Prostate gland (tissue), 2 donors: ENCODE data around the gene SEPHS1. TPM values are rescaled to one million over a fixed set of nuclear protein-coding genes. Genes with fewer than 3 reads are reported as not detected.

ENCODE experiments used
- DNase-seq: peaks from one replicate; pipeline ENCODE4 v3.0.0-alpha.2; 2019; ENCODE audit warnings: low spot score
- H3K27ac ChIP-seq, 2 donors: fragments of 200-600 bp; sonication (generic); 2 replicates each; pipeline ENCODE4 v1.5.1; 2017 to 2019
- H3K27me3 ChIP-seq: fragments of 200-600 bp; sonication (generic); replicated peaks from 2 replicates; pipeline ENCODE4 v1.5.1; 2019; ENCODE audit not compliant: insufficient read depth
- H3K36me3 ChIP-seq, 2 donors: fragments of 200-600 bp; sonication (generic); 1 replicate in 1 of 2; 2 replicates in 1 of 2; pipeline versions ENCODE4 v1.5.1 to v1.8.1; 2017 to 2019
- H3K4me1 ChIP-seq: fragments of 200-600 bp; sonication (generic); replicated peaks from 2 replicates; pipeline ENCODE4 v1.5.1; 2019
- H3K4me3 ChIP-seq, 2 donors: fragments of 200-600 bp; sonication (generic); 2 replicates each; pipeline ENCODE4 v1.5.1; 2017 to 2019
- H3K9me3 ChIP-seq: fragments of 200-600 bp; sonication (generic); 2 replicates; pipeline ENCODE4 v1.5.1; 2017
- CTCF ChIP-seq, 4 experiments: fragments of 200-600 bp in 2 of 4; fragments of 450-650 bp in 2 of 4; sonication (generic) in 2 of 4; IDR thresholded peaks; 1 replicate in 3 of 4; 2 replicates in 1 of 4; pipeline ENCODE4 v1.5.1; 2016 to 2019; ENCODE audit warnings: antibody characterized with exemption in 4 of 4, mild to moderate bottlenecking in 2 of 4, moderate library complexity in 2 of 4
- POLR2A ChIP-seq: fragments of 450-650 bp; IDR thresholded peaks from one replicate; pipeline ENCODE4 v1.6.1; 2016; ENCODE audit warnings: antibody characterized with exemption, mild to moderate bottlenecking
- POLR2AphosphoS5 ChIP-seq: sonication (generic); formaldehyde crosslinking; IDR thresholded peaks from one replicate; pipeline ENCODE4 v1.6.1; 2017; ENCODE audit warnings: antibody characterized with exemption
- WGBS: methylation state at CpG from one replicate; pipeline ENCODE4 v1.1.5; 2018; 5-methylcytosine and 5-hydroxymethylcytosine counted together
- intact Hi-C: fragments of 100-400 bp; cut with DNase I; formaldehyde crosslinking; loops from one replicate; pipeline ENCODE4 v1.14.2; 2022
- total RNA-seq, 2 donors: library from RNA; depleted of rRNA; stranded (reverse); fragments of >200 nt; gene quantifications; one replicate each; pipeline ENCODE4 v1.1.0, GENCODE V29; 2016

Gene SEPHS1
- total RNA-seq, 2 donors from 2014 or later: 41.1 to 60.9 TPM

- 89% methylated on average over 5 of the region's 5 CpGs for WGBS
- no peaks in the 10 kb centered on the region for H3K9me3 ChIP-seq
- TF ChIP-seq CTCF (IDR thresholded peaks at IDR 0.05) (no peak), POLR2A (no peak), POLR2AphosphoS5 (no peak)
Measured at GRCh38 chr10:13392701-13393100, 44.6 kb upstream of the SEPHS1 start.

GRCh38 chr10:13390604-13391522, 42.8 kb upstream of the SEPHS1 start:
- 59% methylated on average over 20 of the region's 20 CpGs for WGBS
- no peak for DNase-seq
- intact Hi-C loops: no loop called here
- TF ChIP-seq POLR2A (no peak), POLR2AphosphoS5 (no peak), CTCF (IDR thresholded peaks at IDR 0.05) (no peak)
- no peak overlapping the region for H3K4me3 ChIP-seq
- no peaks in the 10 kb centered on the region for H3K27me3 ChIP-seq
- no peaks in the 10 kb centered on the region for H3K4me1 ChIP-seq
- no peaks in the 10 kb centered on the region for H3K36me3 ChIP-seq
- H3K27ac ChIP-seq: no peak overlapping the region
- no peaks in the 10 kb centered on the region for H3K9me3 ChIP-seq

More at GRCh38 chr10:13392701-13393100, 44.6 kb upstream of the SEPHS1 start:
- Histone ChIP-seq H3K27me3 (no peaks in the 10 kb centered on the region), H3K4me3 (no peak overlapping the region), H3K36me3 (no peaks in the 10 kb centered on the region), H3K27ac (no peak overlapping the region), H3K4me1 (no peaks in the 10 kb centered on the region)
- intact Hi-C loops: no loop called here
- DNase-seq: no peak

- Histone ChIP-seq H3K27me3 (no peaks in the 10 kb centered on the region), H3K9me3 (no peaks in the 10 kb centered on the region), H3K4me3 (no peak overlapping the region), H3K36me3 (no peaks in the 10 kb centered on the region), H3K4me1 (no peaks in the 10 kb centered on the region), H3K27ac (no peak overlapping the region)
- WGBS: 70% methylated on average over 3 of the region's 3 CpGs
- TF ChIP-seq POLR2A: no peak
- TF ChIP-seq CTCF (IDR thresholded peaks at IDR 0.05): no peak
- no peak for TF ChIP-seq POLR2AphosphoS5
- no peak for DNase-seq
- intact Hi-C loops: no loop called here
Measured at GRCh38 chr10:13388478-13389230, 40.6 kb upstream of the SEPHS1 start.

GRCh38 chr10:13386021-13386420, 37.9 kb upstream of the SEPHS1 start:
- Histone ChIP-seq H3K27me3 (no peaks in the 10 kb centered on the region), H3K9me3 (no peaks in the 10 kb centered on the region), H3K4me3 (no peak overlapping the region), H3K27ac (no peak overlapping the region), H3K36me3 (no peaks in the 10 kb centered on the region), H3K4me1 (no peaks in the 10 kb centered on the region)
- no peak for DNase-seq
- intact Hi-C loops: no loop called here
- 95% methylated on average over 7 of the region's 7 CpGs for WGBS
- TF ChIP-seq CTCF (IDR thresholded peaks at IDR 0.05): no peak
- no peak for TF ChIP-seq POLR2A
- TF ChIP-seq POLR2AphosphoS5: no peak
